Right lobe of liver (tissue), 4 donors: Measurements from ENCODE around the gene SH3GL2.

Source experiments
- POLR2A ChIP-seq: fragments of 450-650 bp; IDR thresholded peaks from one replicate; pipeline ENCODE4 v1.6.1; 2017; ENCODE audit warnings: antibody characterized with exemption, mild to moderate bottlenecking
- TF ChIP-seq, protein P1 (sequence below), 4 donors: fragments of 200-600 bp in 3 of 4; fragments of 450-650 bp in 1 of 4; IDR thresholded peaks; one replicate each; pipeline versions ENCODE4 v1.5.1 to v1.8.0; 2016 to 2022; ENCODE audit warnings: antibody characterized with exemption in 4 of 4, mild to moderate bottlenecking in 2 of 4
- donor health status: DM: no; HTN: no; CAD: no.
- donor health status: DM: no; HTN: no; CAD: no.
- donor health status: DM: no; HTN: yes; CAD: no.

DNA sequence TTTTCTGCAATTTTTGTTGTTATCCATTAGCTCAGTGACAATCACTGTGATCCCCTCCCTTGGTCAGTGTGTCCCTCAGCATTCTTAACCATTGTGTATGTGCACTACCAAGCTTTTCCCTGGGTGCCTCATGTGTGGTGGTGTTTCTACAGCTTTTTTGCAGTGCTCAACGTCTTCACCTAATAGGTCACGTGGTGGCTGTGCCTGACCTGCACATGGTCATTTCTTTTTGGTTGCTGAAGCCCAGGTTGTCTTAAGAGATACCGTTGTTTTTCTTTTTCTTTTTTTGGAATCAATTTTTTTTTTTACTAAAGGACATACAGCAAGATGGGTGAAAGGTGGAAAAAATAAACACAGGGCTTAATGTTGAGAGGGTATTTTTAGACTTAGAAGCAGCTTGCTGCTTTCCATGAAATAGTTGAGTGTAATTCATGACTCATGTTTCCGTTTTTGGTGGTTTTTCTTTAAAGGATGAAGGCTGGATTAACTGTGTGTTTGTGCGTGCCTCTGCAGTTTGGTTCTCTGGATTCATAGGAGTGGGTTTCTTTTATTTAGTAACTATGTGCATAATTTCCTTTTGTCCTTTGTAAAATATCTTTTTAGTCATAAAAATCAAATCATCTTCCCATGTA, 22.2 kb downstream of the SH3GL2 start:
- TF ChIP-seq, protein P1, sequence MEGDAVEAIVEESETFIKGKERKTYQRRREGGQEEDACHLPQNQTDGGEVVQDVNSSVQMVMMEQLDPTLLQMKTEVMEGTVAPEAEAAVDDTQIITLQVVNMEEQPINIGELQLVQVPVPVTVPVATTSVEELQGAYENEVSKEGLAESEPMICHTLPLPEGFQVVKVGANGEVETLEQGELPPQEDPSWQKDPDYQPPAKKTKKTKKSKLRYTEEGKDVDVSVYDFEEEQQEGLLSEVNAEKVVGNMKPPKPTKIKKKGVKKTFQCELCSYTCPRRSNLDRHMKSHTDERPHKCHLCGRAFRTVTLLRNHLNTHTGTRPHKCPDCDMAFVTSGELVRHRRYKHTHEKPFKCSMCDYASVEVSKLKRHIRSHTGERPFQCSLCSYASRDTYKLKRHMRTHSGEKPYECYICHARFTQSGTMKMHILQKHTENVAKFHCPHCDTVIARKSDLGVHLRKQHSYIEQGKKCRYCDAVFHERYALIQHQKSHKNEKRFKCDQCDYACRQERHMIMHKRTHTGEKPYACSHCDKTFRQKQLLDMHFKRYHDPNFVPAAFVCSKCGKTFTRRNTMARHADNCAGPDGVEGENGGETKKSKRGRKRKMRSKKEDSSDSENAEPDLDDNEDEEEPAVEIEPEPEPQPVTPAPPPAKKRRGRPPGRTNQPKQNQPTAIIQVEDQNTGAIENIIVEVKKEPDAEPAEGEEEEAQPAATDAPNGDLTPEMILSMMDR (IDR thresholded peaks at IDR 0.05) = no peak
- no peak for TF ChIP-seq POLR2A
